ENCODE measurements around the gene PTPN14.

DNA sequence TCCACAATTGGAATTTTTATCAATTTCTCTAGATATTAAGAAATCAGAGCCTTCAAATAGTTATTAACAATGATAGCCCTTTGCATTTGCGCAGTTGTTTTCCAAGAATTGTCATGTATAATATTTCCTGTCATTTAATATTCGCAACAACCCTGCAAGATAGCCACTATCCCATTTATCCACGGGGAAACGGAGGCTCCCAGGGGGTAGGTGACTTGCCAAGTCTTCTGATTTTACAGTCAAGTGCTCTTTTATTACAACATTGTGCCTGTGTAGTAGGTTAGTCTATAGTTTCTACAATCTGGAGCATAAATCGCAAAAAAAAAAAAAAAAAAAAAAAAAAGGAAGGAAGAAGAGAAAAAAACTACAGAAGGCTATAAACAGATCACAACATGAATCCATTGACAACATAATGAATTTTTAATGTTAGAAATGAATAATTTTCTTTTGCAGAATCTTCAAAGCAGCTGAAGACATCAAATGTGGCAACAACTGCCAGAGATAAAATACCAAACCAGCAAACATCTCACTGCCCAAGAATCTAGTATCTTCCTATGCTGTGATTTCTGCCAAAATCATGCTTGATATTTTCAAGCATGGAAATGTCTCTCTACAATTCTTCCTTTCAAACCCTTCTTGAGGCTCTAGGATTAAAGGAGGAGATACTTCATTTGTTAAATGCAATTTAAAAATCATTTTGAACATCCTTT lies 125.5 kb downstream of the PTPN14 start:
- no peak for TF ChIP-seq GLIS3 (CRISPR knock-in tag; IDR thresholded peaks at IDR 0.05)
- no peak for TF ChIP-seq ZNF8 (CRISPR knock-in tag; IDR thresholded peaks at IDR 0.05)
- TF ChIP-seq TOX (CRISPR knock-in tag; IDR thresholded peaks at IDR 0.05; ENCODE audit: borderline replicate concordance), result no peak
- TF ChIP-seq ZNF70 (CRISPR knock-in tag; IDR thresholded peaks at IDR 0.05), result no peak

Data from SK-N-SH treated with all-trans-retinoic acid at 6 μM for 48 hours (cell line).